ENCODE measurements around the gene SF3B4.
A peak's percentile ranks its signal among the peaks of the same experiment; 100 is the strongest.

Gene SF3B4

GRCh38 chr1:149927563-149928400 lies at the start of gene SF3B4:
TSS of gene SF3B4 (minus strand) at chr1:149927803. CDS start at chr1:149927759, 44 bp downstream.
- peak within 1 kb of the TSS; percentile 98 for H3K4me3 ChIP-seq (ENCODE audit: low read depth, low read length)
- no peak for TF ChIP-seq MYC (IDR thresholded peaks at IDR 0.05; ENCODE audit: low read depth, low read length)
- TF ChIP-seq POLR2A (IDR thresholded peaks at IDR 0.05; ENCODE audit: extremely low read depth, insufficient read length): peak; percentile 96
- peak; percentile 45; the same call in 1 of the 2 replicates for TF ChIP-seq MAX (IDR thresholded peaks at IDR 0.05; ENCODE audit: low read depth, low read length)
- TF ChIP-seq, protein P1, sequence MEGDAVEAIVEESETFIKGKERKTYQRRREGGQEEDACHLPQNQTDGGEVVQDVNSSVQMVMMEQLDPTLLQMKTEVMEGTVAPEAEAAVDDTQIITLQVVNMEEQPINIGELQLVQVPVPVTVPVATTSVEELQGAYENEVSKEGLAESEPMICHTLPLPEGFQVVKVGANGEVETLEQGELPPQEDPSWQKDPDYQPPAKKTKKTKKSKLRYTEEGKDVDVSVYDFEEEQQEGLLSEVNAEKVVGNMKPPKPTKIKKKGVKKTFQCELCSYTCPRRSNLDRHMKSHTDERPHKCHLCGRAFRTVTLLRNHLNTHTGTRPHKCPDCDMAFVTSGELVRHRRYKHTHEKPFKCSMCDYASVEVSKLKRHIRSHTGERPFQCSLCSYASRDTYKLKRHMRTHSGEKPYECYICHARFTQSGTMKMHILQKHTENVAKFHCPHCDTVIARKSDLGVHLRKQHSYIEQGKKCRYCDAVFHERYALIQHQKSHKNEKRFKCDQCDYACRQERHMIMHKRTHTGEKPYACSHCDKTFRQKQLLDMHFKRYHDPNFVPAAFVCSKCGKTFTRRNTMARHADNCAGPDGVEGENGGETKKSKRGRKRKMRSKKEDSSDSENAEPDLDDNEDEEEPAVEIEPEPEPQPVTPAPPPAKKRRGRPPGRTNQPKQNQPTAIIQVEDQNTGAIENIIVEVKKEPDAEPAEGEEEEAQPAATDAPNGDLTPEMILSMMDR (IDR thresholded peaks at IDR 0.05; ENCODE audit: low read depth, low read length): no peak
- peak; percentile 95 for DNase-seq (ENCODE audit: low read depth)

- TF ChIP-seq MAX (IDR thresholded peaks at IDR 0.05; ENCODE audit: low read depth, low read length) (no peak), MYC (IDR thresholded peaks at IDR 0.05; ENCODE audit: low read depth, low read length) (no peak), POLR2A (IDR thresholded peaks at IDR 0.05; ENCODE audit: extremely low read depth, insufficient read length) (no peak)
- DNase-seq (ENCODE audit: low read depth): no peak
- no peak overlapping the region for H3K4me3 ChIP-seq (ENCODE audit: low read depth, low read length)
These were observed 49.7 kb upstream of the SF3B4 start for GRCh38 chr1:149977345-149977744.

DNA sequence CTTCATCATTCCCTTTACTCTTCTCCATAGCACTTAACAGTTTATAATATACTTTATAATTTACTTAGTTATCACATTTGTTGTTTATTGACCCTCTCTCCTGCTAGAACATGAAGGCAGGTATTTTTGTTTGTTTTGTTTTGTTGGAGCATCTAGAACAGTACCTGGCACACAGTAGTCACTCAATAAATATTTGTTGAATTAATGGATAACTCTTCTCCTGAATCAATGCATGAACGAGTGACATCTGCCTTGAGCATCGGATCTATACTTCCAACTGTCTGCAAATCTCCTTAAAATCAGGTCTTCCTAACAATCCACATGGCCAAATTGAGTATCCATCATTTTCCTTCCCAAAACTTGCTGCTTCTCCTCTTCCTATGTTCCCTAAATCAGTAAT lies 44.9 kb upstream of the SF3B4 start:
- no peak for TF ChIP-seq POLR2A (IDR thresholded peaks at IDR 0.05; ENCODE audit: extremely low read depth, insufficient read length)
- TF ChIP-seq MYC (IDR thresholded peaks at IDR 0.05; ENCODE audit: low read depth, low read length): no peak
- no peak for TF ChIP-seq MAX (IDR thresholded peaks at IDR 0.05; ENCODE audit: low read depth, low read length)
- TF ChIP-seq, protein P1 (IDR thresholded peaks at IDR 0.05; ENCODE audit: low read depth, low read length): no peak
- no peak overlapping the region for H3K4me3 ChIP-seq (ENCODE audit: low read depth, low read length)
- DNase-seq (ENCODE audit: low read depth): no peak

DNA sequence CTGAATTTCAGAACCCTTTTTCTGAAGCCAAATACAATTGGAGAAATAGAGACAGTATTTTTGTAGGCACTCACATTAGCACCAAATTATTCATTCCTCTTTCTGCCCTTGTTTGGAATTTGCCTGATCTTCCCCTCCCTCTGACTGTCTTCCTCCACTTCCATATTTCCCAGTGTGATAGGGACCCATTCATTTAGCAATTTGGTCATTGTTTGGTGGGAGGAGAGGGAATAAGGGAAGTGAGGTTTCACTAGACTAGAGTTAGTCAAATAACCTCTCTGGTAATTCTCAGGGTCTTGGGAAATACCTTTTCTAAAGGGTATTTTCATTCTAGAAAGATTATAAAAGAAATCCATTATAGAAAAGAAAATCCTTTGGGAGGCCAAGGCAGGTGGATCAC lies 40.0 kb upstream of the SF3B4 start:
- H3K4me3 ChIP-seq (ENCODE audit: low read depth, low read length): no peak overlapping the region
- no peak for DNase-seq (ENCODE audit: low read depth)
- TF ChIP-seq POLR2A (IDR thresholded peaks at IDR 0.05; ENCODE audit: extremely low read depth, insufficient read length): no peak
- no peak for TF ChIP-seq MAX (IDR thresholded peaks at IDR 0.05; ENCODE audit: low read depth, low read length)
- no peak for TF ChIP-seq MYC (IDR thresholded peaks at IDR 0.05; ENCODE audit: low read depth, low read length)
- TF ChIP-seq, protein P1 (IDR thresholded peaks at IDR 0.05; ENCODE audit: low read depth, low read length): no peak

DNA sequence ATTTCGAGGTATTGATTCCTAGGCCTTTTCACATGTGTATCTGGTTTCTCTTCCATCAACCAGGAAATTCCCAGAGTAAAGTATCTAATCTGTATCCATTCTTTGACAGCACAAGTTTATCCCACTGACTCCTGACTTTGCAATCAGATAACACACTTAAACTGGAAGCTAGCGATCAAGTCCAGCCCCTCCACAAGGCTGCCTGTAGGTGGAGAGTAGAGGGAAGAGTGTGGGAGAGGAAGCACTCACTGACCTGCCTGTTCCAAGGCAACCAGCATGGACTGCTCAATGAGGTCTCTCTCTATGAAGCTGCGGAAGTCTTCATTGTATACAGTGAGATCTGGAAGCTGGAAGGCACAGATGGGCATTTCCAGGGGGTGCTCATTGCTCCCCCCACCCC lies 39.4 kb upstream of the SF3B4 start:
- no peak for DNase-seq (ENCODE audit: low read depth)
- TF ChIP-seq MAX (IDR thresholded peaks at IDR 0.05; ENCODE audit: low read depth, low read length) (no peak), POLR2A (IDR thresholded peaks at IDR 0.05; ENCODE audit: extremely low read depth, insufficient read length) (no peak), MYC (IDR thresholded peaks at IDR 0.05; ENCODE audit: low read depth, low read length) (no peak)
- TF ChIP-seq, protein P1 (IDR thresholded peaks at IDR 0.05; ENCODE audit: low read depth, low read length): no peak
- H3K4me3 ChIP-seq (ENCODE audit: low read depth, low read length): no peak overlapping the region

GRCh38 chr1:149966405-149966804 lies 38.8 kb upstream of the SF3B4 start:
- no peak overlapping the region for H3K4me3 ChIP-seq (ENCODE audit: low read depth, low read length)
- no peak for DNase-seq (ENCODE audit: low read depth)
- TF ChIP-seq MAX (IDR thresholded peaks at IDR 0.05; ENCODE audit: low read depth, low read length) (no peak), MYC (IDR thresholded peaks at IDR 0.05; ENCODE audit: low read depth, low read length) (no peak), POLR2A (IDR thresholded peaks at IDR 0.05; ENCODE audit: extremely low read depth, insufficient read length) (no peak)
- TF ChIP-seq, protein P1 (IDR thresholded peaks at IDR 0.05; ENCODE audit: low read depth, low read length): no peak
